ENCODE results near the gene FRRS1. TPM values are rescaled to one million over a fixed set of nuclear protein-coding genes. Genes with fewer than 3 reads are reported as not detected.
A peak's percentile ranks its signal among the peaks of the same experiment; 100 is the strongest.

FRRS1 gene
- total RNA-seq, 1 donor from 2014 or later, result 22.5 TPM

- Mint-ChIP-seq H3K27me3 (ENCODE audit: low read depth) (no peaks in the 10 kb centered on the region), H3K36me3 (peaks cover 17% of the 10 kb centered on the region), H3K9me3 (no peaks in the 10 kb centered on the region), H3K4me3 (no peak overlapping the region), H3K27ac (no peak overlapping the region), H3K4me1 (peaks cover 3% of the 10 kb centered on the region)
- TF ChIP-seq CTCF (IDR thresholded peaks at IDR 0.05; ENCODE audit: unreplicated experiment), result peak; percentile 61
- DNase-seq (ENCODE audit: low spot score in 2 of 2, unreplicated experiment in 2 of 2), result no peak
Measured at GRCh38 chr1:99728494-99729235, 37.8 kb downstream of the FRRS1 start.

GRCh38 chr1:99727575-99728185, 38.8 kb downstream of the FRRS1 start:
- Mint-ChIP-seq H3K4me1 (peaks cover 3% of the 10 kb centered on the region), H3K27me3 (ENCODE audit: low read depth) (no peaks in the 10 kb centered on the region), H3K9me3 (no peaks in the 10 kb centered on the region), H3K36me3 (peaks cover 13% of the 10 kb centered on the region), H3K4me3 (no peak overlapping the region), H3K27ac (no peak overlapping the region)
- no peak for TF ChIP-seq CTCF (IDR thresholded peaks at IDR 0.05; ENCODE audit: unreplicated experiment)
- DNase-seq (ENCODE audit: low spot score in 2 of 2, unreplicated experiment in 2 of 2), result no peak

GRCh38 chr1:99726818-99727217, 39.6 kb downstream of the FRRS1 start:
- H3K36me3 Mint-ChIP-seq, result peaks cover 13% of the 10 kb centered on the region
- TF ChIP-seq CTCF (IDR thresholded peaks at IDR 0.05; ENCODE audit: unreplicated experiment), result no peak

GRCh38 chr1:99726407-99726806, 40.0 kb downstream of the FRRS1 start:
- H3K4me1 Mint-ChIP-seq, result peaks cover 3% of the 10 kb centered on the region
- H3K27ac Mint-ChIP-seq, result no peak overlapping the region
- no peak for DNase-seq (ENCODE audit: low spot score in 2 of 2, unreplicated experiment in 2 of 2)
- TF ChIP-seq CTCF (IDR thresholded peaks at IDR 0.05; ENCODE audit: unreplicated experiment), result no peak
- no peak overlapping the region for H3K4me3 Mint-ChIP-seq
- H3K9me3 Mint-ChIP-seq, result no peaks in the 10 kb centered on the region
- H3K36me3 Mint-ChIP-seq, result peaks cover 13% of the 10 kb centered on the region
- H3K27me3 Mint-ChIP-seq (ENCODE audit: low read depth), result no peaks in the 10 kb centered on the region

More at GRCh38 chr1:99726818-99727217, 39.6 kb downstream of the FRRS1 start:
- peaks cover 3% of the 10 kb centered on the region for H3K4me1 Mint-ChIP-seq
- H3K27ac Mint-ChIP-seq, result no peak overlapping the region
- no peak for DNase-seq (ENCODE audit: low spot score in 2 of 2, unreplicated experiment in 2 of 2)
- no peaks in the 10 kb centered on the region for H3K27me3 Mint-ChIP-seq (ENCODE audit: low read depth)
- no peak overlapping the region for H3K4me3 Mint-ChIP-seq
- H3K9me3 Mint-ChIP-seq, result no peaks in the 10 kb centered on the region

GRCh38 chr1:99725996-99726395, 40.4 kb downstream of the FRRS1 start:
- DNase-seq (ENCODE audit: low spot score in 2 of 2, unreplicated experiment in 2 of 2), result no peak
- H3K9me3 Mint-ChIP-seq, result no peaks in the 10 kb centered on the region
- H3K4me3 Mint-ChIP-seq, result no peak overlapping the region
- no peak for TF ChIP-seq CTCF (IDR thresholded peaks at IDR 0.05; ENCODE audit: unreplicated experiment)
- no peaks in the 10 kb centered on the region for H3K4me1 Mint-ChIP-seq
- peaks cover 13% of the 10 kb centered on the region for H3K36me3 Mint-ChIP-seq
- no peak overlapping the region for H3K27ac Mint-ChIP-seq
- no peaks in the 10 kb centered on the region for H3K27me3 Mint-ChIP-seq (ENCODE audit: low read depth)
